ENCODE measurements around the gene CDADC1.
"Not testable (repeated sequence)": the region's sequence is repeated elsewhere in the genome, so short reads cannot be mapped to it uniquely, and the experiment has no call there.

CDADC1 gene

GRCh38 chr13:49240017-49240416 lies 7.7 kb upstream of the CDADC1 start:
- no peak for DNase-seq

- DNase-seq = no peak
Measured at GRCh38 chr13:49241296-49241695, 6.4 kb upstream of the CDADC1 start.

- DNase-seq = no peak
Measured at GRCh38 chr13:49245101-49245500, 2.6 kb upstream of the CDADC1 start.

GRCh38 chr13:49246850-49247642 lies 679 bp upstream of the CDADC1 start:
- no peak for DNase-seq

- DNase-seq = no peak
Measured at GRCh38 chr13:49248622-49249002, 887 bp downstream of the CDADC1 start.

GRCh38 chr13:49251326-49251725 lies 3.6 kb downstream of the CDADC1 start:
- no peak for DNase-seq

- DNase-seq = no peak
Measured at GRCh38 chr13:49253310-49253709, 5.6 kb downstream of the CDADC1 start.

GRCh38 chr13:49254007-49254406 lies 6.3 kb downstream of the CDADC1 start:
- no peak for DNase-seq

- DNase-seq = no peak
Measured at GRCh38 chr13:49256841-49257240, 9.1 kb downstream of the CDADC1 start.

- no peak for DNase-seq
Measured at GRCh38 chr13:49258089-49258796, 10.5 kb downstream of the CDADC1 start.

- DNase-seq = no peak
Measured at GRCh38 chr13:49259586-49259985, 11.9 kb downstream of the CDADC1 start.

- no peak for DNase-seq
Measured at GRCh38 chr13:49262634-49263033, 14.9 kb downstream of the CDADC1 start.

- DNase-seq = no peak
Measured at GRCh38 chr13:49265822-49266221, 18.1 kb downstream of the CDADC1 start.

- no peak for DNase-seq
Measured at GRCh38 chr13:49271264-49271663, 23.5 kb downstream of the CDADC1 start.

GRCh38 chr13:49272296-49272695 lies 24.6 kb downstream of the CDADC1 start:
- no peak for DNase-seq

- DNase-seq = no peak
Measured at GRCh38 chr13:49278211-49278610, 30.5 kb downstream of the CDADC1 start.

- DNase-seq = no peak
Measured at GRCh38 chr13:49279112-49279511, 31.4 kb downstream of the CDADC1 start.

- no peak for DNase-seq
Measured at GRCh38 chr13:49279885-49280284, 32.2 kb downstream of the CDADC1 start.

GRCh38 chr13:49287995-49288394 lies 40.3 kb downstream of the CDADC1 start:
- DNase-seq = no peak

- DNase-seq = no peak
Measured at GRCh38 chr13:49288458-49288857, 40.7 kb downstream of the CDADC1 start.

GRCh38 chr13:49292742-49293486 lies 45.2 kb downstream of the CDADC1 start:
- no peak for DNase-seq

- not testable (repeated sequence) for DNase-seq
Measured at GRCh38 chr13:49294723-49295122, 47.0 kb downstream of the CDADC1 start.

GRCh38 chr13:49295244-49295643 lies 47.5 kb downstream of the CDADC1 start:
- DNase-seq = no peak

GRCh38 chr13:49296659-49297058 lies 48.9 kb downstream of the CDADC1 start:
- no peak for DNase-seq
